Embryonic facial prominence (tissue), 1 donor: ENCODE results near the gene TMEM169.

Source experiments
- DNase-seq: peaks from one replicate; pipeline ENCODE4 v3.0.0-alpha.2; 2016; ENCODE audit errors: extremely low spot score

The TMEM169 gene

GRCh38 chr2:216104691-216105090 is 23.0 kb downstream of the TMEM169 start:
- no peak for DNase-seq

GRCh38 chr2:216107320-216107719 is 25.6 kb downstream of the TMEM169 start:
- no peak for DNase-seq

GRCh38 chr2:216107760-216108159 is 26.0 kb downstream of the TMEM169 start:
- DNase-seq, result no peak

- no peak for DNase-seq
Measured at GRCh38 chr2:216108310-216108966, 26.7 kb downstream of the TMEM169 start.

- peak; percentile 90 for DNase-seq
Measured at GRCh38 chr2:216108967-216109921, 27.5 kb downstream of the TMEM169 start, which contains the start of gene XRCC5. Gene XRCC5, plus strand, starts transcription at chr2:216109348. Its CDS starts 89 bp downstream, at chr2:216109437.

- peak; percentile 22 for DNase-seq
Measured at GRCh38 chr2:216109962-216110614, 28.4 kb downstream of the TMEM169 start.

GRCh38 chr2:216110620-216111019 is 28.9 kb downstream of the TMEM169 start:
- DNase-seq, result no peak

GRCh38 chr2:216111122-216111521 is 29.4 kb downstream of the TMEM169 start:
- DNase-seq, result no peak

- DNase-seq, result no peak
Measured at GRCh38 chr2:216112926-216113325, 31.2 kb downstream of the TMEM169 start.

GRCh38 chr2:216113572-216113971 is 31.9 kb downstream of the TMEM169 start:
- no peak for DNase-seq

GRCh38 chr2:216114382-216114713 is 32.6 kb downstream of the TMEM169 start:
- DNase-seq, result no peak

- DNase-seq, result peak; percentile 99
Measured at GRCh38 chr2:216114714-216115531, 33.2 kb downstream of the TMEM169 start.

GRCh38 chr2:216116418-216116817 is 34.7 kb downstream of the TMEM169 start:
- DNase-seq, result no peak

GRCh38 chr2:216117561-216118340 is 36.0 kb downstream of the TMEM169 start:
- no peak for DNase-seq

GRCh38 chr2:216118474-216118873 is 36.8 kb downstream of the TMEM169 start:
- no peak for DNase-seq

GRCh38 chr2:216119146-216119545 is 37.4 kb downstream of the TMEM169 start:
- DNase-seq, result no peak

- DNase-seq, result no peak
Measured at GRCh38 chr2:216119986-216120385, 38.3 kb downstream of the TMEM169 start.

- DNase-seq, result no peak
Measured at GRCh38 chr2:216121255-216121654, 39.5 kb downstream of the TMEM169 start.

- no peak for DNase-seq
Measured at GRCh38 chr2:216126943-216127342, 45.2 kb downstream of the TMEM169 start.

- no peak for DNase-seq
Measured at GRCh38 chr2:216130346-216130971, 48.7 kb downstream of the TMEM169 start.
